Posterior cingulate gyrus (tissue), 11 donors: Measurements from ENCODE around the gene BPHL.
A peak's percentile ranks its signal among the peaks of the same experiment; 100 is the strongest.
"Not testable (repeated sequence)": the region's sequence is repeated elsewhere in the genome, so short reads cannot be mapped to it uniquely, and the experiment has no call there.

ENCODE experiments used
- DNase-seq, 10 donors: peaks; one replicate each; pipeline versions ENCODE4 v3.0.0 to v3.0.0-alpha.2; 2020 to 2021; ENCODE audit warnings: mixed read lengths in 3 of 10
- intact Hi-C: fragments of 100-400 bp; cut with DNase I; formaldehyde crosslinking; loops from one replicate; pipeline ENCODE4 v1.15.1; 2023

The BPHL gene

DNA sequence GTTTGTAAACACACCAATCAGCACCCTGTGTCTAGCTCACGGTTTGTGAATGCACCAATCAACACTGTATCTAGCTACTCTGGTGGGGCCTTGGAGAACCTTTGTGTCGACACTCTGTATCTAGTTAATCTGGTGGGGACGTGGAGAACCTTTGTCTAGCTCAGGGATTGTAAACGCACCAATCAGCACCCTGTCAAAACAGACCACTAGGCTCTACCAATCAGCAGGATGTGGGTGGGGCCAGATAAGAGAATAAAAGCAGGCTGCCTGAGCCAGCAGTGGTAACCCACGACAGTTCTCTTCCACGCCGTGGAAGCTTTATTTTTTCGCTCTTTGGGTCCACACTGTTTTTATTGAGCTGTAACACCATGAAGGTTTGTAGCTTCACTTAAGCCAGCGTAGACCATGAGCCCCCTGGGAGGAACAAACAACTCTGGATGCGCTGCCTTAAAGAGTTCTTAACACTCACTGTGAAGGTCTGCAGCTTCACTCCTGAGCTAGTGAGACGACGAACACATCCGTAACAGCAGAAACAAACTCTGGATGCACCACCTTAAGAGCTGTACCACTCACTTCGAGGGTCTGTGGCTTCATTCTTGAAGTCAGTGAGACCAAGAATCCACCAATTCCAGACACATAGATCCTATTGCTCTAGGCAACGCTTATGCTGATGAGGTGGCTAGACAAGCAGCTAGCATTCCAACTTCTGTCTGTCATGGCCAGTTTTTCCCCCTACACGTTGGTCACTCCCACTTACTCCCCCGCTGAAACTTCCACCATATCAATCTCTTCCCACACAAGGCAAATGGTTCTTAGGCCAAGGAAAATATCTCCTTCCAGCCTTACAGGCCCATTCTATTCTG, 53.0 kb downstream of the BPHL start:
- DNase-seq, intact Hi-C loops: not testable (repeated sequence)

DNA sequence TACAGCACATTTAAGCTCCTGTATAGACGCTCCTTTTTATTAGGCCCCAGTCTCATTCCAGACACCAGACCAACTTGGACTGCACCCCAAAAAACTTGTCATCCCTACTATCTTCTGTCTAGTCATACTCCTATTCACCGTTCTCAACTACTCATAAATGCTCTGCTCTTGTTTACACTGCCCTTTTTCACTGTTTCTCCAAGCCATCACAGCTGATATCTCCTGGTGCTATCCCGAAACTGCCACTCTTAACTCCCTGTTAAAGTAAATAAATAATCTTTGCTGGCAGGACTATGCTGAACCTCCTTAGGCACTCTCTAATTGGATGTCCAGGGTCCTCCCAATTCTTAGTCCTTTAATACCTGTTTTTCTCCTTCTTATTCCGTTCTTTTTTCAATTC, 54.3 kb downstream of the BPHL start:
- intact Hi-C loops, DNase-seq: not testable (repeated sequence)

DNA sequence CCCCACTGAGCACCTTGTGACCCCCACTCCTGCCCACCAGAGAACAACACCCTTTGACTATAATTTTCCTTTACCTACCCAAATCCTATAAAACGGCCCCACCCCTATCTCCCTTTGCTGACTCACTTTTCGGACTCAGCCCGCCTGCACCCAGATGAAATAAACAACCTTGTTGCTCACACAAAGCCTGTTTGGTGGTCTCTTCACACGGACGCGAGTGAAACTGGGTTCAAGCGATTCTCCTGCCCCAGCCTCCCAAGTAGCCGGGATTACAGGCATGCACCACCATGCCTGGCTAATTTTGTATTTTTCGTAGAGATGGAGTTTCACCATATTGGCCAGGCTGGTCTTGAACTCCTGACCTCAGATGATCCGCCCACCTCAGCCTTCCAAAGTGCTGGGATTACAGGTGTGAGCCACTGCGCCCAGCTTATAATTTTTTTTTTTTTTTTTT, 55.2 kb downstream of the BPHL start:
- DNase-seq, intact Hi-C loops: not testable (repeated sequence)

GRCh38 chr6:3175715-3176402, 57.3 kb downstream of the BPHL start:
- intact Hi-C loops: no loop called here
- no peak for DNase-seq

- intact Hi-C loops: no loop called here
- DNase-seq: peak in 8 of 10 donors; percentile 26 to 92 (median 62)
Measured at GRCh38 chr6:3176562-3177355, 58.2 kb downstream of the BPHL start.

- peak in 1 of 10 donors; percentile 14 for DNase-seq
- intact Hi-C loops: not testable (repeated sequence)
Measured at GRCh38 chr6:3178666-3179065, 60.2 kb downstream of the BPHL start.

DNA sequence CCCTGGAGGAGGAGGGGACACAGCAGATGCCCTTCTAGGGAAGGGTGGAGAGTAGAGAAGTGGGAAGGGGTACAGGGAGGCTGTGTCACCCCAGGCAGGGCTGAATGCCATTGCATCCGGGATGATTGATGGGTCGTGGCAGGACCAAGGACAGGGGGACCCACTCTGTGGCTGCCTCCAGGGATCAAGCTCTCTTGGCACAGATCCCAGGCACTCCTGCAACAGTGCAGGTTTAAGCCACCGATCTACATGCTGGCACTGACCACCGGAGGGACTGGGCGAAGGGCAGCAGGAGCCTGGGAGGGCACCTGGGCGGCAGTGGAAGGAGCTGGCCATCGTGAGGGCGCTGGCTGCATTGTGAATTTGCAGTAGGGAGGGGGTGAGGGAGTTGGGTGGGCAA, 61.4 kb downstream of the BPHL start:
- DNase-seq, intact Hi-C loops: not testable (repeated sequence)

DNA sequence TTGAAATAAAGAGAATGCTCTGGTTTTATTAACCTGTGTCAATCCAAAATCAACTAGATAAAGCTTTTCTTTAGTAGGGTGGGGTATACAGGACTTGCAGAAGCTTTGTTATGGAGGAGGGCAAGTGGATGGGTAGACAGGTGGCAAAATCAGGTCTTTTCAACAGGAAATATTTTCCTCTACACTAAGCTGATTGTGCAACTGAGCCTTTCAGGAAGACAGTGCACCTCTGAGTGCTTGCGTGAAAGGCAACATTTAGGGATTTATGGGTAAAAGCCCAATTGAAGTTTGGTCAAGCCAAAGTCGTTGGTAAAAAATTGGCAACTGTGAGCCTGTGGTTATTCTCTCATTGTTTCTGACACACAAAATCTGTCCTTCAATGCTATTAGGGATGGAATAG, 62.6 kb downstream of the BPHL start:
- DNase-seq: no peak
- intact Hi-C loops: no loop called here

DNA sequence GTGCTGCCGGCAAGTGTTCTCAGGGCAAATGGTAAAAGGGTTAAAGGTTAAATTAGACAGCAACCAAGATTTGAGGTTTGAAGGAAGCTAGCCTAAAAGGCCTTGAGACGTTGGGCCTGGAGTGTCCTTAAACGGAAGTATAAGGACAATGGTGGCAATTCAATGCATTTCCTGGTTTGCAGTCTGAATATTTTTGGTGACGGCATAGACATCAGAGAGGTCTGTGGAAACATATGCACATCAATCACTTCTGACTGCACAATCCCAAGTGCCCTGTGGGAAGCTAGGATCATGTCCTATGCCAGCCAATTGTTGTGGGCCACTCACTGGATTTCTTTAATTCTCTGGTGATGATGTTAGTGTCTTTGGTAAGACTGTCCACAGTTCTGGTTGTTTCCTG, 64.6 kb downstream of the BPHL start:
- peak in 1 of 10 donors; percentile 3 for DNase-seq
- intact Hi-C loops: no loop called here

- intact Hi-C loops: no loop called here
Measured at GRCh38 chr6:3186974-3187382, 68.5 kb downstream of the BPHL start.

DNA sequence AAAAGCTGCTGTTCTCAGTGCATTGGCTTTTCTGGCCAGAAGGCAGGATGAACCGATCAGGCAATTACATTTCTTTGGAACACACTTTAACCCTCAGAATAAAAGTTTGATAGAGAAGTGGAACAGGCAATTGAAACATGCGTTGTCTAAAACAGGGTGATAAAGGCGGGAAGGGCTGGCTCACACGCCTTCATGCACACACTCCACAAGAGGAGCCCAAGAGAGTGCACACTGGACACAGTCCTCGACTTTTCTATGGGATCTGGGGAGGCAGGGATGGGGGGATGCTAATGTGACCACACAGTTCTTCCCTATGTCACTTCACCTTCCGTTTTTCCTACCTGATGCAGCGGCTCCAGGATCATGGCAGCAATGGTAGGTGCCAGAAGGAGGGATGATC, 69.8 kb downstream of the BPHL start:
- DNase-seq: no peak
- intact Hi-C loops: no loop called here

More at GRCh38 chr6:3186974-3187382, 68.5 kb downstream of the BPHL start:
- DNase-seq: no peak

DNA sequence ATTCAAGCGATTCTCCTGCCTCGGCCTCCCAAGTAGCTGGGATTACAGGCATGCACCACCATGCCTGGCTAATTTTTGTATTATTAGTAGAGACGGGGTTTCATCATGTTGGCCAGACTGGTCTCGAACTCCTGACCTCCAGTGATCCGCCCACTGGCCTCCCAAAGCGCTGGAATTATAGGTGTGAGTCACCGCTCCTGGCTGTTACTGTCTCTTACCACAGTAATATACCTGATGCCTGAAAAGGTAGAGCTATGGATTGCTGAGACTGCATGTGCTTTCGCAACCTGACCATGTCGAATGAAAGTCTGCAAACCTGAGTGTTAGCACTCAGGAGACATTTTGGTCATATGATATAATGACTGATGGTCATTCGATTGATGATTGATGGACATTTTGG, 70.7 kb downstream of the BPHL start:
- intact Hi-C loops, DNase-seq: not testable (repeated sequence)

DNA sequence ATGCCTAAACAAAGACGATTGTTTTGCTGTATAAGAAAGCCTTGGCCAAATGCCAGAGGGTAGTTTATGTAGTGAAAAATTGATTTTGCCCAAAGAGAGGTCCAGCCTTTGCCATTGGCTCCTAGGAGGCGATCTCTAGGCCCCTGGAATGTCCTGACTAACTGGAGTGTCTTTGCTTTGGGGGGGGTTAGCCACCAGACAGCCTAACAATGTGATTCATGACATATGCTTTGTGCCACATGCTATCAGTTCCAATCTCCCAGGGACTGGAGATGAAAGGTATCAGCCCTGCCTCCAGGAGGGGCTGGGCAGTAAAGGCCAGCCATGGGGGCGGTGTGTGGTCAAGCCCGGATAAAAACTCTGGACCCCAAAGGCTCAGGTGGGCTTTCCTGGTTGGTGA, 71.5 kb downstream of the BPHL start:
- intact Hi-C loops: no loop called here
- no peak for DNase-seq

DNA sequence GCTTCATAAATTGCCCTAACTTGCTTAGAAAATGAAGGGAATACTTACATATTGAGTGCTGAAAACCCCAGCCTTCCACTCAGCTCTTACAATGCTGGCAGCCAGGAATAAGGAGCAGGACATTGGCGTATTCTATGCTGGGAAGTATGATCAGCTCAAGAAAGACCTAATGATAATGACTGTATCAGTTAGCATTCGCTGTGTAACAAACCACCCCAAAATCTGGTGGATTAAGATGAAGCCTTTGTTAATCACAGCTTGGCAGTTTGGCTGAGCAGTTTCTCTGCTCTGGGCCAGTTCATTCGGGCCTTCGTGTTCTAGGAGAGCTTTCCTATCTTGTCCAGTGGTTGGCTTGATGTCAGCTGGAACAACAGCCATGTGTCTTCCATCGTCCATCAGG, 72.3 kb downstream of the BPHL start:
- no peak for DNase-seq
- intact Hi-C loops: no loop called here

- DNase-seq: peak in 3 of 10 donors; percentile 25 to 80 (median 29)
Measured at GRCh38 chr6:3193102-3193849, 74.8 kb downstream of the BPHL start.

GRCh38 chr6:3194535-3195419, 76.3 kb downstream of the BPHL start:
- peak in 9 of 10 donors; percentile 53 to 93 (median 75) for DNase-seq
- intact Hi-C loops: no loop called here

More at GRCh38 chr6:3193102-3193849, 74.8 kb downstream of the BPHL start:
- intact Hi-C loops: no loop called here

- intact Hi-C loops: no loop called here
- DNase-seq: no peak
Measured at GRCh38 chr6:3195420-3195694, 76.8 kb downstream of the BPHL start.

GRCh38 chr6:3195695-3196497, 77.4 kb downstream of the BPHL start:
- peak in 2 of 10 donors; percentile 25 to 83 for DNase-seq
- intact Hi-C loops: no loop called here
